DND-41 (cell line): ENCODE measurements around the gene TPPP3.

Experiments
- EZH2 ChIP-seq: IDR thresholded peaks from 3 replicates; pipeline ENCODE4 v1.6.1; 2012; ENCODE audit warnings: borderline replicate concordance, low read depth, mild to moderate bottlenecking, moderate library complexity, low read length, inconsistent platforms; ENCODE audit not compliant: severe bottlenecking
- TF ChIP-seq, protein P1 (sequence below): IDR thresholded peaks from 2 replicates; pipeline ENCODE4 v1.5.1; 2012; ENCODE audit warnings: borderline replicate concordance, low read length, moderate library complexity, mild to moderate bottlenecking; ENCODE audit not compliant: poor library complexity, severe bottlenecking; ENCODE audit errors: extremely low read depth

- TF ChIP-seq, protein P1, sequence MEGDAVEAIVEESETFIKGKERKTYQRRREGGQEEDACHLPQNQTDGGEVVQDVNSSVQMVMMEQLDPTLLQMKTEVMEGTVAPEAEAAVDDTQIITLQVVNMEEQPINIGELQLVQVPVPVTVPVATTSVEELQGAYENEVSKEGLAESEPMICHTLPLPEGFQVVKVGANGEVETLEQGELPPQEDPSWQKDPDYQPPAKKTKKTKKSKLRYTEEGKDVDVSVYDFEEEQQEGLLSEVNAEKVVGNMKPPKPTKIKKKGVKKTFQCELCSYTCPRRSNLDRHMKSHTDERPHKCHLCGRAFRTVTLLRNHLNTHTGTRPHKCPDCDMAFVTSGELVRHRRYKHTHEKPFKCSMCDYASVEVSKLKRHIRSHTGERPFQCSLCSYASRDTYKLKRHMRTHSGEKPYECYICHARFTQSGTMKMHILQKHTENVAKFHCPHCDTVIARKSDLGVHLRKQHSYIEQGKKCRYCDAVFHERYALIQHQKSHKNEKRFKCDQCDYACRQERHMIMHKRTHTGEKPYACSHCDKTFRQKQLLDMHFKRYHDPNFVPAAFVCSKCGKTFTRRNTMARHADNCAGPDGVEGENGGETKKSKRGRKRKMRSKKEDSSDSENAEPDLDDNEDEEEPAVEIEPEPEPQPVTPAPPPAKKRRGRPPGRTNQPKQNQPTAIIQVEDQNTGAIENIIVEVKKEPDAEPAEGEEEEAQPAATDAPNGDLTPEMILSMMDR, result no peak
- no peak for TF ChIP-seq EZH2
These were observed 32.3 kb upstream of the TPPP3 start for GRCh38 chr16:67425580-67425979.
